Heart left ventricle (tissue), 13 donors: ENCODE measurements around the gene PRR5L.

ENCODE experiments used
- CTCF ChIP-seq, 12 donors: fragments of 200-600 bp; sonication (generic) in 4 of 12; IDR thresholded peaks; one replicate each; pipeline versions ENCODE4 v1.5.0 to v1.8.0; 2018 to 2022; ENCODE audit warnings: antibody characterized with exemption in 12 of 12, mild to moderate bottlenecking in 5 of 12
- POLR2A ChIP-seq, 2 donors: fragments of 450-650 bp; IDR thresholded peaks; one replicate each; pipeline ENCODE4 v1.6.1; 2017; ENCODE audit warnings: antibody characterized with exemption in 2 of 2, mild to moderate bottlenecking in 2 of 2, moderate library complexity in 2 of 2
- donor health status: ischemic (EF 13 %, LVEDD 7.1; RV severe dilation, severe dysfunction).
- donor health status: DM: no; HTN: yes; CAD: no.
- donor health status: DM: no; HTN: no; CAD: no.
- donor health status: ischemic (EF 25% LVEDD 6.9; RV normal size, moderate dysfunction).
- donor health status: ischemic (EF 25% LVEDD 5.7; RV mildly dilated, moderate dysfunction).
- donor health status: ischemic (EF 35%, LVEDD 5.7; RV mildly dilated, moderate dysfunction).
- donor health status: nonischemic (EF 11% LVEDD 7.7; RV severe dilation, severe dysfunction).
- donor health status: DM: yes; HTN: yes; CAD: no.
- donor health status: PGD.
- donor health status: ischemic (EF 29% LVEDD 5.4; RV normal size, mild dysfunction).
- donor health status: nonischemic (EF 23%, LVEDD 6.1; RV moderate dilation, normal function).

DNA sequence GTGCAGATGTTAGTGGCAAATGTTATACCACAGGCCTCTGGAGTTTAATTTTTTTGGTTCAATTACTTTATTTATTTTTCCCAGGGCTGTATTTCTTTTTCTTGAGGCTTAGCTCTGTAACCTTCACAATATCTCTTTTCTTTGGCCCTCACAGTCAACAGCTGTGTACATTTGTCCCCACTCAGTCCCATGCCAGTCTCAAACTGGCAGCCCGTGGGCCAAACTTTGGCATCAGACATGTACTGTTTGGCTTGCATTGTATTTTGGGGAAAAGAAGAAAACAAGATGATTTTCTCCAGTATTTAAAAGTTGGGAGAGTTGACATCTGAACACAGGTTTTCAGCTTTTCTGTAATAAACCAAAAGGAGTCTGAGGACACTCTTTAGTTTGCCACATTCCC is 87.1 kb downstream of the PRR5L start:
- TF ChIP-seq CTCF (IDR thresholded peaks at IDR 0.05) = no peak
- TF ChIP-seq POLR2A (IDR thresholded peaks at IDR 0.05) = no peak
